AG09309 (cell line): ENCODE results near the gene FNDC7.

Experiments used
- DNase-seq: peaks from one replicate; pipeline ENCODE4 v3.0.0-alpha.2; 2010; ENCODE audit warnings: low read depth
- H3K4me3 ChIP-seq: 2 replicates; pipeline ENCODE4 v1.5.1; 2011; ENCODE audit warnings: mild to moderate bottlenecking, low read depth, low read length, moderate library complexity; ENCODE audit not compliant: control insufficient read depth
- TF ChIP-seq, protein P1 (sequence below): IDR thresholded peaks from 2 replicates; pipeline ENCODE4 v1.5.1; 2011; ENCODE audit warnings: mild to moderate bottlenecking, low read depth, low read length, inconsistent platforms; ENCODE audit not compliant: insufficient read depth, control insufficient read depth; ENCODE audit errors: missing control alignments

Gene FNDC7

GRCh38 chr1:108686614-108687313 is 25.9 kb upstream of the FNDC7 start:
- H3K4me3 ChIP-seq = no peak overlapping the region
- peak; percentile 47 for DNase-seq
- TF ChIP-seq, protein P1, sequence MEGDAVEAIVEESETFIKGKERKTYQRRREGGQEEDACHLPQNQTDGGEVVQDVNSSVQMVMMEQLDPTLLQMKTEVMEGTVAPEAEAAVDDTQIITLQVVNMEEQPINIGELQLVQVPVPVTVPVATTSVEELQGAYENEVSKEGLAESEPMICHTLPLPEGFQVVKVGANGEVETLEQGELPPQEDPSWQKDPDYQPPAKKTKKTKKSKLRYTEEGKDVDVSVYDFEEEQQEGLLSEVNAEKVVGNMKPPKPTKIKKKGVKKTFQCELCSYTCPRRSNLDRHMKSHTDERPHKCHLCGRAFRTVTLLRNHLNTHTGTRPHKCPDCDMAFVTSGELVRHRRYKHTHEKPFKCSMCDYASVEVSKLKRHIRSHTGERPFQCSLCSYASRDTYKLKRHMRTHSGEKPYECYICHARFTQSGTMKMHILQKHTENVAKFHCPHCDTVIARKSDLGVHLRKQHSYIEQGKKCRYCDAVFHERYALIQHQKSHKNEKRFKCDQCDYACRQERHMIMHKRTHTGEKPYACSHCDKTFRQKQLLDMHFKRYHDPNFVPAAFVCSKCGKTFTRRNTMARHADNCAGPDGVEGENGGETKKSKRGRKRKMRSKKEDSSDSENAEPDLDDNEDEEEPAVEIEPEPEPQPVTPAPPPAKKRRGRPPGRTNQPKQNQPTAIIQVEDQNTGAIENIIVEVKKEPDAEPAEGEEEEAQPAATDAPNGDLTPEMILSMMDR = no peak

DNA sequence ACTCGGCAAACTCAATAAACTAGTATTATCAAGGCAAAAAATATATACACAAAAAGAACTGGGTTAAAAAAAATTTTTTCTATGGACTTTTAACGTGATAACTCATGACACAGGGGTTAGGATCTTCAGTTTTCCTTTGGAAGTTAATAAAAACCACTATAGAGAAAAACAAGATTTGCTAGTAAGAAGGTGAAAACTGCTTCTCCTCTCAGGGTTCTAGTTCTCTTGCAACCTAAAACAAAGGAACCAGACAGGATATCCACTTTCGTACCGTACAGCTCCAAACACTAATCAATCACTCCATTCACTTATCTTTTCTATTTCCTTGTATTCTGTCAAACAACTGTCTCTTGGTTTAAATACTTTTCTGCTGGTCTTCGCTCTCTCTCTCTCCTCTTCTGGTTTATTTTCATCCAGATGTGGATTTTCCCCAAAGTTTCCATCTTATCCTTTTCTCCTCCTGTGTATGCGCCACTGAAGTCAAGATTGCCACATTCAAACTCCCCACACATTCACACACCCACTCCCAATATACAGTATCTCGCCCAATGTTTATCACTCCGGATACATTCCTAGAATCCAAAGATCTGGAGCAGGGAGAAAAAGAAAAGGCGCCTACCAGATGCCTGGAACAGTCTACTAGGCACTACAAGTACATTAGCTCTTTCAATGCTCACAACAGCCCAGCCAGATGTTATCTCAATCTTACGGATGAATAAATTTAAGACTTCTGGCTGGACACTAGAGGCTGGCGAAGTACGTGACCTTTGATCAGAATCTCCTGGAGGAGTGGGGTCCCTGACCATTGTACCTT is 21.4 kb upstream of the FNDC7 start:
- TF ChIP-seq, protein P1 = no peak

GRCh38 chr1:108691942-108692723 is 20.6 kb upstream of the FNDC7 start, which contains the start of gene PRPF38B:
TSS of gene PRPF38B (plus strand) at chr1:108692310. CDS start at chr1:108692592, 282 bp downstream.
- peak; percentile 47 for DNase-seq

More for the DNA sequence above, 21.4 kb upstream of the FNDC7 start:
- H3K4me3 ChIP-seq = peak overlapping the region; percentile 89
- no peak for DNase-seq

GRCh38 chr1:108692724-108693655 is 19.7 kb upstream of the FNDC7 start:
- H3K4me3 ChIP-seq = peak overlapping the region; percentile 89
- TF ChIP-seq, protein P1 = peak; percentile 37
- DNase-seq = peak; percentile 18

More at GRCh38 chr1:108691942-108692723, 20.6 kb upstream of the FNDC7 start, which contains the start of gene PRPF38B:
- peak within 1 kb of the TSS; percentile 89 for H3K4me3 ChIP-seq
- TF ChIP-seq, protein P1 = no peak

DNA sequence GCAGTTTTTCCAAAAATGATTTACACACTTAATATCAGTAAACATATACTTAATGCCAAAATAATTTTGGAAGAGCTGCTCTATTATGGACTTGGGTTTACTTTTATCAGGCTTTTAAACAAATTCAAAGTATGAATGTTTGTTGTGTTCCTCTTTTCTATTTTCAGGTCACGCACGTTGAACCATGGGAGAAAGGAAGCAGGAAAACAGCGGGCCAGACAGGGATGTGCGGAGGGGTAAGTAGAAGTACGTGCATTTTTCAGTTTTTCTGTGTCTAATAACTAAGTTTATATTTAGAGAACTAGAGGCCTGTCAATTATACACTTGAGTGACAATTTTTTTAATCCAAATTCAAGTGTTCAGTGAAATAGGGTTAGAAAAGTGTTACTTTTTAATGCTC is 17.2 kb upstream of the FNDC7 start:
- no peak for DNase-seq
- TF ChIP-seq, protein P1 = no peak
- H3K4me3 ChIP-seq = no peak overlapping the region
